Uterus (tissue), 2 donors: ENCODE measurements around the gene SUMO1.

Experiments
- POLR2A ChIP-seq, 2 donors: fragments of 450-650 bp; IDR thresholded peaks; one replicate each; pipeline ENCODE4 v1.6.1; 2016; ENCODE audit warnings: antibody characterized with exemption in 2 of 2, mild to moderate bottlenecking in 1 of 2, moderate library complexity in 1 of 2
- TF ChIP-seq, protein P1 (sequence below), 4 experiments: fragments of 200-600 bp in 2 of 4; fragments of 450-650 bp in 2 of 4; sonication (generic) in 2 of 4; IDR thresholded peaks; one replicate each; pipeline ENCODE4 v1.5.1; 2016 to 2019; ENCODE audit warnings: antibody characterized with exemption in 4 of 4, mild to moderate bottlenecking in 2 of 4, moderate library complexity in 1 of 4

DNA sequence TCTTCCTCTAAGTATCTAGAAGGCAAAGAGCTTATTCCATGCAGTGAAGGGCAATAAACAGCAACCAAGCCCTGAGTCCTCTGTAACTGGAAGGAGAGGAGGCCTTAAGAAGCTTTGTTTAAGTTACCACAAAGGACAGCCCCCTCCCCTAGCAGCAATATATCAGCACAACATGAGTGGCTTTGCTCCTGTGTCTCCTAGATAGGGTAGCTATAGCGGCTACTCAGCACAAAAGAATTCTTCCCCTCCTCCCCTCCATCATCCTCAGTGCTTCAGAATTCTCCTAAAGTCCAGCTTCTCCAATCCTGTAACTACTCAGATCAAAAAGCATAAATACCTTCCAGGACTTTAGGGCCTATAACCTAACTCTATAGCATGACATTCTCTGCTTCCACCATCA, 16.5 kb downstream of the SUMO1 start:
- TF ChIP-seq, protein P1, sequence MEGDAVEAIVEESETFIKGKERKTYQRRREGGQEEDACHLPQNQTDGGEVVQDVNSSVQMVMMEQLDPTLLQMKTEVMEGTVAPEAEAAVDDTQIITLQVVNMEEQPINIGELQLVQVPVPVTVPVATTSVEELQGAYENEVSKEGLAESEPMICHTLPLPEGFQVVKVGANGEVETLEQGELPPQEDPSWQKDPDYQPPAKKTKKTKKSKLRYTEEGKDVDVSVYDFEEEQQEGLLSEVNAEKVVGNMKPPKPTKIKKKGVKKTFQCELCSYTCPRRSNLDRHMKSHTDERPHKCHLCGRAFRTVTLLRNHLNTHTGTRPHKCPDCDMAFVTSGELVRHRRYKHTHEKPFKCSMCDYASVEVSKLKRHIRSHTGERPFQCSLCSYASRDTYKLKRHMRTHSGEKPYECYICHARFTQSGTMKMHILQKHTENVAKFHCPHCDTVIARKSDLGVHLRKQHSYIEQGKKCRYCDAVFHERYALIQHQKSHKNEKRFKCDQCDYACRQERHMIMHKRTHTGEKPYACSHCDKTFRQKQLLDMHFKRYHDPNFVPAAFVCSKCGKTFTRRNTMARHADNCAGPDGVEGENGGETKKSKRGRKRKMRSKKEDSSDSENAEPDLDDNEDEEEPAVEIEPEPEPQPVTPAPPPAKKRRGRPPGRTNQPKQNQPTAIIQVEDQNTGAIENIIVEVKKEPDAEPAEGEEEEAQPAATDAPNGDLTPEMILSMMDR (IDR thresholded peaks at IDR 0.05): no peak
- no peak for TF ChIP-seq POLR2A (IDR thresholded peaks at IDR 0.05)
